HCT116 (cell line): ENCODE results near the gene PREX1. TPM values are rescaled to one million over a fixed set of nuclear protein-coding genes. Genes with fewer than 3 reads are reported as not detected.

Experiments
- ATAC-seq: fragments of 200-7000 bp; cut with Tn5 transposase; 2 replicates; pipeline ENCODE4 v1.9.1; 2020; ENCODE audit warnings: mild to moderate bottlenecking, moderate library complexity
- BruUV-seq: library from RNA; stranded (reverse); fragments of 400-500 nt; replicated peaks from 2 replicates; lab custom pipeline; 2021; lab: Mats Ljungman, UMichigan
- CTCF ChIA-PET: fragments of 300-600 bp; sonication (Branson Sonifier 250); formaldehyde crosslinking; loops from one replicate; lab custom pipeline; 2021; ENCODE audit warnings: antibody characterized with exemption; lab: Charles Lee
- POLR2A ChIA-PET: fragments of 300-600, 350-600 bp; sonication (Branson Sonifier 250); formaldehyde crosslinking; loops from one replicate; lab custom pipeline; 2021; ENCODE audit warnings: antibody characterized with exemption; lab: Charles Lee
- RAD21 ChIA-PET, 2 experiments: fragments of 300-600 bp; sonication (Branson Sonifier 250); formaldehyde crosslinking; loops; one replicate each; lab custom pipeline; 2023; ENCODE audit warnings: low total read pairs in 2 of 2; ENCODE audit not compliant: uncharacterized antibody in 2 of 2, unreplicated experiment in 2 of 2, low non-redundant PET in 1 of 2; lab: Charles Lee
- DNase-seq: peaks from one replicate; pipeline ENCODE4 v3.0.0-alpha.2; 2010; ENCODE audit warnings: low read depth, low spot score
- H2AFZ ChIP-seq: fragments of 200-600 bp; shearing (Covaris generic), sonication (generic); 2 replicates; pipeline ENCODE4 v1.6.1; 2017; ENCODE audit warnings: low read depth, mixed run types, mixed read lengths, antibody characterized with exemption, low read length; ENCODE audit not compliant: poor library complexity, severe bottlenecking
- H3K27ac ChIP-seq: 2 replicates; pipeline ENCODE4 v1.5.1; 2012; ENCODE audit warnings: low read depth, low read length
- H3K27me3 ChIP-seq: fragments of 200-600 bp; sonication (generic); 2 replicates; pipeline ENCODE4 v1.6.1; 2016; ENCODE audit warnings: mixed run types, low read length, mixed read lengths; ENCODE audit not compliant: insufficient read depth
- H3K36me3 ChIP-seq, 2 experiments: fragments of 200-500 bp in 1 of 2; fragments of 200-600 bp in 1 of 2; sonication (Bioruptor generic) in 1 of 2; sonication (generic) in 1 of 2; 2 replicates each; pipeline versions ENCODE4 v1.5.1 to v1.6.1; 2014 to 2016; ENCODE audit warnings: low read length in 2 of 2, inconsistent platforms in 1 of 2, mixed read lengths in 1 of 2, mixed run types in 1 of 2; ENCODE audit not compliant: insufficient read depth in 2 of 2, control insufficient read depth in 1 of 2
- H3K4me1 ChIP-seq, 2 experiments: fragments of 200-600 bp in 1 of 2; sonication (generic) in 1 of 2; 2 replicates each; pipeline versions ENCODE4 v1.5.1 to v1.6.1; 2012 to 2017; ENCODE audit warnings: low read length in 2 of 2, inconsistent platforms in 1 of 2, mild to moderate bottlenecking in 1 of 2, mixed read lengths in 1 of 2, mixed run types in 1 of 2, moderate library complexity in 1 of 2; ENCODE audit not compliant: insufficient read depth in 2 of 2, control insufficient read depth in 1 of 2
- H3K4me2 ChIP-seq: fragments of 200-600 bp; sonication (generic); 2 replicates; pipeline ENCODE4 v1.6.1; 2017; ENCODE audit warnings: mixed run types, low read length, mixed read lengths
- H3K4me3 ChIP-seq, 2 experiments: fragments of 200-600 bp in 1 of 2; sonication (generic) in 1 of 2; replicated peaks in 1 of 2; 2 replicates each; pipeline ENCODE4 v1.5.1; 2011 to 2016; ENCODE audit warnings: low read length in 2 of 2, control low read depth in 1 of 2, low read depth in 1 of 2, mild to moderate bottlenecking in 1 of 2, mixed read lengths in 1 of 2, mixed run types in 1 of 2
- H3K79me2 ChIP-seq: fragments of 200-600 bp; sonication (generic); 2 replicates; pipeline ENCODE4 v1.6.1; 2017; ENCODE audit warnings: mild to moderate bottlenecking, mixed run types, low read length, moderate library complexity, mixed read lengths; ENCODE audit not compliant: insufficient read depth
- H3K9ac ChIP-seq: fragments of 200-600 bp; sonication (generic); 2 replicates; pipeline ENCODE4 v1.6.1; 2016; ENCODE audit warnings: low read length, mixed read lengths
- H3K9me2 ChIP-seq: fragments of 200-600 bp; sonication (generic), shearing (Covaris generic); 2 replicates; pipeline ENCODE4 v1.6.1; 2017; ENCODE audit warnings: mixed run types, mild to moderate bottlenecking, moderate library complexity; ENCODE audit not compliant: insufficient read depth
- H3K9me3 ChIP-seq, 2 experiments: fragments of 200-500 bp in 1 of 2; fragments of 200-600 bp in 1 of 2; sonication (Bioruptor generic) in 1 of 2; sonication (generic) in 1 of 2; 2 replicates each; pipeline ENCODE4 v1.6.1; 2014 to 2017; ENCODE audit warnings: low read length in 2 of 2, mixed read lengths in 2 of 2, inconsistent platforms in 1 of 2, low read depth in 1 of 2, mild to moderate bottlenecking in 1 of 2, mixed run types in 1 of 2, moderate library complexity in 1 of 2; ENCODE audit not compliant: control insufficient read depth in 1 of 2, insufficient read depth in 1 of 2
- H4K20me1 ChIP-seq: fragments of 200-600 bp; sonication (generic), shearing (Covaris generic); 2 replicates; pipeline ENCODE4 v1.6.1; 2017; ENCODE audit warnings: mixed run types, mild to moderate bottlenecking, moderate library complexity; ENCODE audit not compliant: insufficient read depth
- CTCF ChIP-seq, 3 experiments: fragments of 200-600 bp in 1 of 3; sonication (generic) in 1 of 3; IDR thresholded peaks in 2 of 3; conservative IDR thresholded peaks in 1 of 3; 2 replicates each; pipeline ENCODE4 v1.5.1; 2012 to 2017; ENCODE audit warnings: low read depth in 2 of 3, low read length in 2 of 3, antibody characterized with exemption in 1 of 3, borderline replicate concordance in 1 of 3, control low read depth in 1 of 3, mild to moderate bottlenecking in 1 of 3, mixed read lengths in 1 of 3, mixed run types in 1 of 3, moderate library complexity in 1 of 3; ENCODE audit not compliant: insufficient read depth in 1 of 3
- EGR1 ChIP-seq: IDR thresholded peaks from 2 replicates; pipeline ENCODE4 v1.6.1; 2012; ENCODE audit warnings: low read depth
- JUND ChIP-seq: IDR thresholded peaks from 2 replicates; pipeline ENCODE4 v1.6.1; 2012
- RAD21 ChIP-seq: IDR thresholded peaks from 2 replicates; pipeline ENCODE4 v1.6.1; 2012; ENCODE audit warnings: low read depth, mild to moderate bottlenecking
- REST ChIP-seq: IDR thresholded peaks from 2 replicates; pipeline ENCODE4 v1.6.1; 2012; ENCODE audit warnings: low read depth
- SP1 ChIP-seq: IDR thresholded peaks from 2 replicates; pipeline ENCODE4 v1.6.1; 2012; ENCODE audit warnings: low read depth
- SRF ChIP-seq: IDR thresholded peaks from 2 replicates; pipeline ENCODE4 v1.6.1; 2012; ENCODE audit warnings: low read depth
- YY1 ChIP-seq: IDR thresholded peaks from 2 replicates; pipeline ENCODE4 v1.6.1; 2011; ENCODE audit warnings: low read length, low read depth, moderate library complexity, mild to moderate bottlenecking; ENCODE audit not compliant: insufficient replicate concordance; ENCODE audit errors: extremely low read depth
- ZBTB33 ChIP-seq: IDR thresholded peaks from 2 replicates; pipeline ENCODE4 v1.6.1; 2011; ENCODE audit warnings: mild to moderate bottlenecking, low read length, moderate library complexity; ENCODE audit not compliant: insufficient replicate concordance; ENCODE audit errors: extremely low read depth
- ZFX ChIP-seq: fragments of 450-650 bp; IDR thresholded peaks from 2 replicates; pipeline ENCODE4 v1.6.1; 2017
- ZNF274 ChIP-seq: fragments of 200-500 bp; sonication (Bioruptor generic); IDR thresholded peaks from 2 replicates; pipeline ENCODE4 v1.6.1; 2014; ENCODE audit warnings: mild to moderate bottlenecking, low read depth, low read length, inconsistent platforms
- intact Hi-C: fragments of 100-400 bp; cut with micrococcal nuclease; formaldehyde crosslinking; loops from 2 replicates; pipeline ENCODE4 v1.10.0; 2022
- total RNA-seq: library from RNA; stranded (reverse); gene quantifications from one replicate; pipeline ENCODE4 v1.2.1, GENCODE V29; 2021; ENCODE audit not compliant: unreplicated experiment

PREX1 gene
- total RNA-seq, 1 experiment from 2014 or later = 6.1 TPM

DNA sequence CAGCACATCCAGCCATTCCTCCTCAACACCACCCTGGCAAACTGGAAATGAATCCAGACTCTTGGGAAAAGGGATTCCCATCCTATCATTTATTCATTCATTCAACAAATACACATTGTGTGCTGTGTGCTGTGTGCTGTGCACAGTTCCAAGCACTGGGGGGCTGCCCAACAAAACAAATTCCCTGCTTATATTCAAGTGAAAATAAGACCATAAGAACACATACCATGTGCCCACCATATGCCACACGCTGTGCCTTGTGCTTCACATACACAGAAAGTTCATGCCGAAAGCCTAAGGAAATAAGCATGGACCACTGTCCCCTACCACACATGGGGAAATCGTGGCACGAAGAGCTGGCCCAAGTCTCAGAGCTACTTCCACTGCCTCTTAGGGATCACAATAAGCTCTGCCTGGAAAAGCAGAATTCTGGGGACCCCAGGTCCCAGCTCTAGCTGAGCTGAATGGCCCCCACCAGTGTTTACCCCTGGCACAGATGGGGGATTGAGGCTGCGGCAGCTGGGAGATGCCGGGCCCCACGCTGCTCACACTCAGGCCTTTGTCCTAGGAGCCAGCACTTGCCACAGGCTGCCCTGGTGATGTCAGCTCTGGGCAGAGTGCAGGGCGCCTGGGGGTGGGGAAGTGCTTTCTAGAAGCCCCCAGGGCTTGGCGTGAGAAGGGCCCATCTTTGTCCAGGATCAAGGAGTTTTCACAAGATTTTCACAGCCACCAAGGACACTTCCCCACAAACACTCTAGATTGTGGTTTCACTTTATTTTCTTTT, 99.6 kb downstream of the PREX1 start:
- CTCF ChIA-PET = no interaction called here
- H3K27me3 ChIP-seq = no peaks in the 10 kb centered on the region
- TF ChIP-seq ZBTB33 (no peak), RAD21 (0 out of 2 replicates have a peak, but pooled peaks have one; percentile 15)
- no peak overlapping the region for H3K4me2 ChIP-seq
- H3K36me3 ChIP-seq = no peaks in the 10 kb centered on the region
- no peaks in the 10 kb centered on the region for H3K9me3 ChIP-seq
- H3K9ac ChIP-seq = no peak overlapping the region
- H2AFZ ChIP-seq = no peak overlapping the region
- RAD21 ChIA-PET = no interaction called here
- H3K4me3 ChIP-seq = no peak overlapping the region
- POLR2A ChIA-PET = no interaction called here
- BruUV-seq = no TSS peak
- H3K4me1 ChIP-seq = peaks cover 0 to 5% of the 10 kb centered on the region in 2 experiments; a peak in 2 of 4 replicates
- H3K79me2 ChIP-seq = no peaks in the 10 kb centered on the region
- H4K20me1 ChIP-seq = no peaks in the 10 kb centered on the region
- DNase-seq (no peak), ATAC-seq (no peak)
- no peaks in the 10 kb centered on the region for H3K9me2 ChIP-seq
- H3K27ac ChIP-seq = no peak overlapping the region
- intact Hi-C loops = no loop called here

DNA sequence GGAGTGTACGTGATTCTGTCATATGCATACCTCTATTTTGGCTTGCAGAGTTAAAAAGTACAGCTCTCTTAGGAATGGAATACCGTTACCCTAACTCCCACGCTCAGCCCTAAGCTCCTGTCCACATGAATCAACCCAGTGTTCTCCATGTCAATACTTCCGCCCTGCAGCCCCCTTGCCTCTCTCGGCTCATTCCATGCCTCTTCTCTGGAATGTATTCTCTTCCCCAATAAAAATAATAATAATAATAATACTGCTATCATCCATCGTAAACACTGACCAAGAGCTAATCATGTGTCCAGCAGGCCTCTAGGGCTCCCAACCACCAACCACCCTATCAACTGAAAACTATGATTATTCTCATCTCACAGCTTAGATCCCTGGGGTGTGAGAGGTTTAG, 100.6 kb downstream of the PREX1 start:
- Histone ChIP-seq H3K9me3 (no peaks in the 10 kb centered on the region), H3K9ac (no peak overlapping the region), H3K4me2 (no peak overlapping the region), H3K79me2 (no peaks in the 10 kb centered on the region), H3K27me3 (no peaks in the 10 kb centered on the region), H3K36me3 (no peaks in the 10 kb centered on the region), H2AFZ (no peak overlapping the region), H4K20me1 (no peaks in the 10 kb centered on the region), H3K27ac (no peak overlapping the region), H3K9me2 (no peaks in the 10 kb centered on the region), H3K4me3 (no peak overlapping the region), H3K4me1 (peaks cover 0 to 5% of the 10 kb centered on the region in 2 experiments; a peak in 2 of 4 replicates)
- intact Hi-C loops = no loop called here
- no peak for ATAC-seq
- no TSS peak for BruUV-seq
- ChIA-PET POLR2A (no interaction called here), CTCF (no interaction called here), RAD21 (no interaction called here)
- DNase-seq = no peak
- TF ChIP-seq SRF = no peak
- no peak for TF ChIP-seq YY1
- no peak for TF ChIP-seq REST
- TF ChIP-seq ZNF274 = no peak
- TF ChIP-seq EGR1 = no peak
- TF ChIP-seq JUND = no peak
- TF ChIP-seq SP1 = no peak
- TF ChIP-seq ZFX = no peak
- TF ChIP-seq CTCF (IDR thresholded peaks at IDR 0.05 in 2 of 3, conservative IDR thresholded peaks at IDR 0.05 in 1 of 3; ENCODE audit: borderline replicate concordance in 1 of 3, insufficient read depth in 1 of 3, low read depth in 2 of 3, low read length in 2 of 3) = no peak
